Neural progenitor cell (in vitro differentiated cells): Measurements from ENCODE around the gene TTLL5. TPM values are rescaled to one million over a fixed set of nuclear protein-coding genes. Genes with fewer than 3 reads are reported as not detected.

Source experiments
- DNase-seq: peaks from one replicate; pipeline ENCODE4 v3.0.0-alpha.2; 2016; ENCODE audit warnings: low spot score
- H2AFZ ChIP-seq: fragments of 200-600 bp; sonication (generic); replicated peaks from 2 replicates; pipeline ENCODE4 v1.6.1; 2016; ENCODE audit warnings: antibody characterized with exemption
- H3F3A ChIP-seq: fragments of 200-600 bp; sonication (generic); 2 replicates; pipeline ENCODE4 v1.6.1; 2016; ENCODE audit warnings: antibody characterized with exemption, low read depth
- H3K27ac ChIP-seq: fragments of 200-600 bp; sonication (generic); 2 replicates; pipeline ENCODE4 v1.5.1; 2016; ENCODE audit warnings: mild to moderate bottlenecking
- H3K27me3 ChIP-seq: fragments of 200-600 bp; sonication (generic); 2 replicates; pipeline ENCODE4 v1.6.1; 2016; ENCODE audit warnings: mild to moderate bottlenecking, moderate library complexity
- H3K36me3 ChIP-seq: fragments of 200-600 bp; sonication (generic); 2 replicates; pipeline ENCODE4 v1.5.1; 2016
- H3K4me1 ChIP-seq: fragments of 200-600 bp; sonication (generic); 2 replicates; pipeline ENCODE4 v1.6.1; 2016; ENCODE audit warnings: mixed run types
- H3K4me2 ChIP-seq: fragments of 200-600 bp; sonication (generic); 2 replicates; pipeline ENCODE4 v1.6.1; 2016
- H3K4me3 ChIP-seq: fragments of 200-600 bp; sonication (generic); 2 replicates; pipeline ENCODE4 v1.5.1; 2016
- H3K79me2 ChIP-seq: fragments of 200-600 bp; sonication (generic); 2 replicates; pipeline ENCODE4 v1.6.1; 2016; ENCODE audit warnings: low read depth
- H3K9ac ChIP-seq: fragments of 200-600 bp; sonication (generic); 2 replicates; pipeline ENCODE4 v1.6.1; 2016
- H3K9me3 ChIP-seq: fragments of 200-600 bp; sonication (generic); 2 replicates; pipeline ENCODE4 v1.5.1; 2016; ENCODE audit warnings: low read depth
- H4K20me1 ChIP-seq: fragments of 200-600 bp; sonication (generic); 2 replicates; pipeline ENCODE4 v1.6.1; 2016; ENCODE audit warnings: low read depth
- H3K27ac Mint-ChIP-seq: 3 replicates; pipeline ENCODE4 v1.8.0; 2021; ENCODE audit warnings: mixed read lengths
- H3K27me3 Mint-ChIP-seq: 2 replicates; pipeline ENCODE4 v1.8.0; 2022; ENCODE audit warnings: low read depth, mild to moderate bottlenecking, inconsistent platforms, moderate library complexity, mixed read lengths; ENCODE audit not compliant: insufficient read depth
- H3K36me3 Mint-ChIP-seq: 3 replicates; pipeline ENCODE4 v1.8.0; 2021; ENCODE audit warnings: mixed read lengths
- H3K4me1 Mint-ChIP-seq: 3 replicates; pipeline ENCODE4 v1.8.0; 2021; ENCODE audit warnings: mixed read lengths
- H3K4me3 Mint-ChIP-seq: 3 replicates; pipeline ENCODE4 v1.8.0; 2021; ENCODE audit warnings: mild to moderate bottlenecking, moderate library complexity, mixed read lengths
- H3K9me3 Mint-ChIP-seq: 3 replicates; pipeline ENCODE4 v1.8.0; 2020; ENCODE audit warnings: mixed read lengths
- EZH2 ChIP-seq: fragments of 200-600 bp; sonication (generic); IDR thresholded peaks from 2 replicates; pipeline ENCODE4 v1.6.1; 2017; ENCODE audit warnings: antibody characterized with exemption, mild to moderate bottlenecking, moderate library complexity
- EZH2phosphoT487 ChIP-seq: fragments of 200-600 bp; sonication (generic); IDR thresholded peaks from 2 replicates; pipeline ENCODE4 v1.6.1; 2017; ENCODE audit warnings: antibody characterized with exemption
- total RNA-seq: library from RNA; depleted of rRNA; stranded (reverse); fragments of >200 nt; gene quantifications from 2 replicates; pipeline ENCODE4 v1.2.3, GENCODE V29; 2015; ENCODE audit warnings: low replicate concordance
- TF ChIP-seq, protein P1 (sequence below): fragments of 200-600 bp; sonication (generic); IDR thresholded peaks from 2 replicates; pipeline ENCODE4 v1.5.1; 2017; ENCODE audit warnings: antibody characterized with exemption, mild to moderate bottlenecking

Gene TTLL5
- total RNA-seq, 1 donor from 2014 or later = 61.4 TPM

DNA sequence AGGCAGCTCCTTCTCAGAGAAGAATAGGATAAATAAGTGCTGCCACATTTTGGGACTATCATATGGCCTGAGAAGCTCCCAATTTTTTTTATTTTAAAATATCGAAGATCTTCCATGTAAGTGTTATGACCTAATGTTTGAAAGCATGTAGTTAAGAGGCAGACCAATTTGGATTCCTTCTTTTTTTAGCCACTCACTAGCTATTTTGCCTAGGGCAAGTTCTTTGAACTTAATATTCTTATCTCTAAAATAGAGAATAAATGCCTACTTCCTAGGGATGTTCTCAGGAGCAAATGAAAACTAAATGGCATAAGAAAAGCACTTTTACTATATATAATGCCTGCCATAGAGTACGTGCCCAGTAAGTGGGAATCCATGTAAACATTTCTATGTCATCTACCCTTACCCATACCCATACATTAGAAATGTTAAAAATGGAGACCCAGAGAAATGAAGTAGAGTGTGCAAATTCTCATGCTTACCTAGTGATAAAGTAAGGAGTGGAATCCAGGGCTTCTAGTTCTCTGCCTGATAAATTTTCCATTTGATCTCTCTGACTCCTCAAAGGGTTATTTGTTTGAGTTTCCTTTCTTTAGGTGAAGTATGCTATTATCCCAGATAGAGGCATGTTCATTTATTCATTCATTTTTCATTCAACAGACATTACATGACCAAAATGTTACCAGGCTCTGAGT is 172.4 kb downstream of the TTLL5 start:
- no peaks in the 10 kb centered on the region for H3K4me1 ChIP-seq

DNA sequence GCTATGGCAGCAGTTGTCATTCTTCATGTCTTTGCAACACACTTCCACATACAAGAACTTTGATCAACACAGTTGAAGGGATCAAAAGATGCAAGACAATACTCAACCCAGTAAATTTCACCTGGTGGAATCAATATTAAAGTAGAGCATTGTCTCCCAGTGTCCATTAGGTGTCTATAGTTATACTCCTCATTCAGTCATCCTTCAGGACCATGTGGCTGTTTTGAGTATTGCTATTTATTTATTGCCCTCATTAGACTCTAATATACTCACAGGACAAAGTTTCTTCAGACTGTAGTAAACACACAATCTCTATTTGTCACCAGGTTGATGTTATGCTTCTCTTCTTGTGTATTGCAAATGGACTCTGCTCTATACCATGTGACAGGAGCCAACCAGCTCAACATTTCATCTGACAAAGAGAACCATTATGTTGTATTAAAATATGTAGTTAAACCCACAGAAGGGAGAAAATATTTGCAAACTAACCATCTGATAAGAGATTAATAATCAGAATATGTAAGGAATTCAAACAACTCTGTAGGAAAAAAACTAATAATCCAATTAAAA is 174.2 kb downstream of the TTLL5 start:
- H3K27ac ChIP-seq = no peak overlapping the region
- H3K4me1 ChIP-seq = no peaks in the 10 kb centered on the region
- H3K9me3 Mint-ChIP-seq = peaks cover 2% of the 10 kb centered on the region
- no peaks in the 10 kb centered on the region for H4K20me1 ChIP-seq
- peaks cover 2% of the 10 kb centered on the region for H3K4me1 Mint-ChIP-seq
- H3K36me3 ChIP-seq = no peaks in the 10 kb centered on the region
- no peak for TF ChIP-seq EZH2
- TF ChIP-seq, protein P1, sequence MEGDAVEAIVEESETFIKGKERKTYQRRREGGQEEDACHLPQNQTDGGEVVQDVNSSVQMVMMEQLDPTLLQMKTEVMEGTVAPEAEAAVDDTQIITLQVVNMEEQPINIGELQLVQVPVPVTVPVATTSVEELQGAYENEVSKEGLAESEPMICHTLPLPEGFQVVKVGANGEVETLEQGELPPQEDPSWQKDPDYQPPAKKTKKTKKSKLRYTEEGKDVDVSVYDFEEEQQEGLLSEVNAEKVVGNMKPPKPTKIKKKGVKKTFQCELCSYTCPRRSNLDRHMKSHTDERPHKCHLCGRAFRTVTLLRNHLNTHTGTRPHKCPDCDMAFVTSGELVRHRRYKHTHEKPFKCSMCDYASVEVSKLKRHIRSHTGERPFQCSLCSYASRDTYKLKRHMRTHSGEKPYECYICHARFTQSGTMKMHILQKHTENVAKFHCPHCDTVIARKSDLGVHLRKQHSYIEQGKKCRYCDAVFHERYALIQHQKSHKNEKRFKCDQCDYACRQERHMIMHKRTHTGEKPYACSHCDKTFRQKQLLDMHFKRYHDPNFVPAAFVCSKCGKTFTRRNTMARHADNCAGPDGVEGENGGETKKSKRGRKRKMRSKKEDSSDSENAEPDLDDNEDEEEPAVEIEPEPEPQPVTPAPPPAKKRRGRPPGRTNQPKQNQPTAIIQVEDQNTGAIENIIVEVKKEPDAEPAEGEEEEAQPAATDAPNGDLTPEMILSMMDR = no peak
- no peak for TF ChIP-seq EZH2phosphoT487
- no peak overlapping the region for H3K9ac ChIP-seq
- no peaks in the 10 kb centered on the region for H3K27me3 ChIP-seq
- peaks cover 20% of the 10 kb centered on the region for H3K36me3 Mint-ChIP-seq
- no peak overlapping the region for H3K4me2 ChIP-seq
- no peaks in the 10 kb centered on the region for H3F3A ChIP-seq
- no peak overlapping the region for H2AFZ ChIP-seq
- H3K4me3 Mint-ChIP-seq = no peak overlapping the region
- H3K27ac Mint-ChIP-seq = no peak overlapping the region
- H3K79me2 ChIP-seq = no peaks in the 10 kb centered on the region
- DNase-seq = no peak
- H3K4me3 ChIP-seq = no peak overlapping the region
- H3K27me3 Mint-ChIP-seq = no peaks in the 10 kb centered on the region
- no peaks in the 10 kb centered on the region for H3K9me3 ChIP-seq

More for the DNA sequence above, 172.4 kb downstream of the TTLL5 start:
- H3K27me3 ChIP-seq = no peaks in the 10 kb centered on the region
- TF ChIP-seq EZH2phosphoT487 (no peak), EZH2 (no peak)
- TF ChIP-seq, protein P1 = no peak
- peaks cover 9% of the 10 kb centered on the region for H3K36me3 Mint-ChIP-seq
- H3K27ac Mint-ChIP-seq = no peak overlapping the region
- H3K9me3 ChIP-seq = no peaks in the 10 kb centered on the region
- no peaks in the 10 kb centered on the region for H3K9me3 Mint-ChIP-seq
- DNase-seq = no peak
- H2AFZ ChIP-seq = no peak overlapping the region
- no peak overlapping the region for H3K4me3 Mint-ChIP-seq
- H3K79me2 ChIP-seq = no peaks in the 10 kb centered on the region
- no peaks in the 10 kb centered on the region for H3F3A ChIP-seq
- H4K20me1 ChIP-seq = no peaks in the 10 kb centered on the region
- no peak overlapping the region for H3K9ac ChIP-seq
- no peaks in the 10 kb centered on the region for H3K36me3 ChIP-seq
- H3K4me2 ChIP-seq = no peak overlapping the region
- H3K27ac ChIP-seq = no peak overlapping the region
- H3K4me3 ChIP-seq = no peak overlapping the region
- H3K4me1 Mint-ChIP-seq = no peaks in the 10 kb centered on the region
- no peaks in the 10 kb centered on the region for H3K27me3 Mint-ChIP-seq

DNA sequence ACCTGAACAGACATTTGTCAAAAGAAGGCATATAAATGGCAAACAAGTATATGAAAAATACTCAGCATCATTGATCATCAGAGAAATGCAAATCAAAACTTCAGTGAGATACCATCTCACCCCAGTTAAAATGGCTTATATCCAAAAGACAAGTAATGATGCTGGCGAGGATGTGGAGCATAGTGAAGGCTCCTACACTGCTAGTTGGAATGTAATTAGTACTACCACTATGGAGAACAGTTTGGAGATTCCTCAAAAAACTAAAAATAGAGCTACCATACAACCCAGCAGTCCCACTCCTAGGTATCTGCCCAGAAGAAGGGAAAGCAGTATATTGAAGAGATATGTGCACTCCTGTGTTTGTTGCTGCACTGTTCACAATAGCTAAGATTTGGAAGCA is 174.7 kb downstream of the TTLL5 start:
- no peak overlapping the region for H3K27ac ChIP-seq
- no peak overlapping the region for H2AFZ ChIP-seq
- no peaks in the 10 kb centered on the region for H3K79me2 ChIP-seq
- no peak overlapping the region for H3K4me3 ChIP-seq
- Mint-ChIP-seq H3K9me3 (peaks cover 2% of the 10 kb centered on the region), H3K27ac (no peak overlapping the region), H3K4me3 (no peak overlapping the region), H3K27me3 (no peaks in the 10 kb centered on the region), H3K4me1 (peaks cover 4% of the 10 kb centered on the region), H3K36me3 (peaks cover 18% of the 10 kb centered on the region)
- no peak overlapping the region for H3K9ac ChIP-seq
- TF ChIP-seq EZH2phosphoT487 (no peak), EZH2 (no peak)
- TF ChIP-seq, protein P1 = no peak
- H3F3A ChIP-seq = no peaks in the 10 kb centered on the region
- DNase-seq = no peak
- H3K9me3 ChIP-seq = no peaks in the 10 kb centered on the region
- no peak overlapping the region for H3K4me2 ChIP-seq
- H3K27me3 ChIP-seq = no peaks in the 10 kb centered on the region
- no peaks in the 10 kb centered on the region for H4K20me1 ChIP-seq
- H3K4me1 ChIP-seq = no peaks in the 10 kb centered on the region
- H3K36me3 ChIP-seq = no peaks in the 10 kb centered on the region
